Activated CD4-positive, CD25-positive, alpha-beta regulatory T cell treated with anti-CD3 and anti-CD28 coated beads, Interleukin-2, amount 50 U/mL, for 72 hours (primary cell): ENCODE measurements around the gene SPR.

Source experiments
- DNase-seq: peaks from one replicate; pipeline ENCODE4 v3.0.0; 2021

Gene SPR

DNA sequence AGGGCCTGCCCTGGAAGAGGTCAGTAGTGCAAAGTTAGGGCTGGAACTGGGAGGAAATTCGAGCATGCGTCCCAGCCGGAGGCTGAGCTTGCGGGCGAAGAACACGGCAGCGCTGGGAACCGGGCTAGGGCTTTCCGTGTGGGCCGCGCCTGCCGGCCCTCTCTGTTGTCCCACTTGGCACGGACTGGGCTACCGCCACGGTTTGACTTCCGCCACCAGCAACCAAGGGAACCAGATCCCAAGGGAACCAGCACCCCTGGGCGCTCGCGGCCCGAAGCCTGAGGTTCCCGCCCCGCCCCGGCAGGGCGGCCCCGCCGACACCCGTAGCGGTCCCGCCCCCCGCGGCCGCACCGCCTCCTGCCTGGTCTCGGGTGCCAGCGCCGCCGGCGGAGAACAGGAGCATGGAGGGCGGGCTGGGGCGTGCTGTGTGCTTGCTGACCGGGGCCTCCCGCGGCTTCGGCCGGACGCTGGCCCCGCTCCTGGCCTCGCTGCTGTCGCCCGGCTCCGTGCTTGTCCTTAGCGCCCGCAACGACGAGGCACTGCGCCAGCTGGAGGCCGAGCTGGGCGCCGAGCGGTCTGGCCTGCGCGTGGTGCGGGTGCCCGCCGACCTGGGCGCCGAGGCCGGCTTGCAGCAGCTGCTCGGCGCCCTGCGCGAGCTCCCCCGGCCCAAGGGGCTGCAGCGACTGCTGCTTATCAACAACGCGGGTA, at the start of gene SPR:
Gene SPR (plus strand): TSS at position 377 of the 708 bp plus-strand sequence. CDS start 25 bp downstream, at position 402.
- DNase-seq, result peak; percentile 68

DNA sequence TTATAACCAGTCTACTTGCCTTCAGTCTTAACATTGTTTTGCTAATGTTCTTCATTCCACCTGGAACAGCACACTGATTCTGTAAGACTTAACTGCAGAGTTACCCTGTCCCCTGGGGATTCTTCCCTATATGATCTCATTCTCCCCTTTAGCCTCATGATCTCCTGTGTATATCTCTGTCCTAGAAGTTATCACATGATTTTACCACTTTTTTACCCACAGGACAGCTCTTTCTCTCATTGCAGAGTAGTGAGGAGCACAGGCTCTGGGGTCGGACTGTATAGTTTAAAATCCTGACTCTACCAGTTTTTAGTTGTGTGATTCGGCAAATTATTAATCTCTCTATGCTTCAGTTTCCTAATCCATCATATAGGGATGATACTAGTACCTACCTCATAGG, 47.1 kb upstream of the SPR start:
- no peak for DNase-seq

DNA sequence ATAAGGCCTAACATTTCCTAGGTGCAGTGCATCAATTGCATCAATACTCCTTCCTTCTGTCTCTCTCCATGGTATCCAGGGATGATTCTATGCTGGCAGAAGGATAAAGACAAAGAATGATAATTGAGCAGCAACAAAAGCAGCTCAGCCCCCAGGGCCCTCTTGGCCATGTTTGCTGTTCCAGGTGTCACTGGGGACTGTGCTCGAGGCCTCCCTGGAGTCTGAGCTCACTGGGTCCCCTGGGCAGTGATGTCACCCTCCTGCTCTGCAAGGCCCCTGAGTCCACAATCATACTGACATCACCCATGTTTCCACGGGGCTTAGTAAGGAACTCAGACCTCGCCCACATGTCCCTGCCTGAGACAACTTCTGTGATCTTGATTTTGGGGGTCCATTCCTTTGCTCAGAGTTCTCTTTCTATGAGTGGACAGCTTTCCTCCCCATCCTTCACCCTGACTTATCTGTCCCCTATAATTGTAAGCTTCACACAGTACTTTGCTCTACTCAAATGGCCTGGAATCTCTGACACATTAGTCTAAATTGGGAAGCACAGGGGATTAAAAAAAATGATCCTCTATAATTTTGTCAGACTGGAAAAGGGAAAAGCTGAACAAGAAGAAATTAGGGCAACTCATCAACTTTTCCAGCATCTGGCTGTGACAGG, 45.6 kb upstream of the SPR start:
- DNase-seq, result no peak

DNA sequence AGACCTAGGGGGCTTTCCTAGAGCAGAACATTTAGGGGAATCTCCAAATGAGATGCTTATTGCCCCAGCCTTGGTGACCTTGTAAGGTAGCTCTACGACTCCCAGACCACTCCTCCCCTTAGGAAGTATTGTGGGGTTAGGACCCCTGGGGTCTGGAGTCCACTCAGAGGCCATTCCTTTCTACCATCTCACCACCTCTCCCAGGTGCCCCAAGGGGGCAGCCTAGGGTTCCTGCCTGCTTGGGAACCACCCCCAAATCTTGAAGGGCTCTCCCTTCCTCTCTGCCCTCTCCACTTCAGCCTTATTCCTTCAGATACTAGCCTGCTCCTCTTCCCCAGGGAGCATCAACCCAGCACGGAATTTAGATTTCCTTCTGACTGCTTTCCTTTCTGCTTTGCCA, 43.9 kb upstream of the SPR start:
- DNase-seq, result no peak

DNA sequence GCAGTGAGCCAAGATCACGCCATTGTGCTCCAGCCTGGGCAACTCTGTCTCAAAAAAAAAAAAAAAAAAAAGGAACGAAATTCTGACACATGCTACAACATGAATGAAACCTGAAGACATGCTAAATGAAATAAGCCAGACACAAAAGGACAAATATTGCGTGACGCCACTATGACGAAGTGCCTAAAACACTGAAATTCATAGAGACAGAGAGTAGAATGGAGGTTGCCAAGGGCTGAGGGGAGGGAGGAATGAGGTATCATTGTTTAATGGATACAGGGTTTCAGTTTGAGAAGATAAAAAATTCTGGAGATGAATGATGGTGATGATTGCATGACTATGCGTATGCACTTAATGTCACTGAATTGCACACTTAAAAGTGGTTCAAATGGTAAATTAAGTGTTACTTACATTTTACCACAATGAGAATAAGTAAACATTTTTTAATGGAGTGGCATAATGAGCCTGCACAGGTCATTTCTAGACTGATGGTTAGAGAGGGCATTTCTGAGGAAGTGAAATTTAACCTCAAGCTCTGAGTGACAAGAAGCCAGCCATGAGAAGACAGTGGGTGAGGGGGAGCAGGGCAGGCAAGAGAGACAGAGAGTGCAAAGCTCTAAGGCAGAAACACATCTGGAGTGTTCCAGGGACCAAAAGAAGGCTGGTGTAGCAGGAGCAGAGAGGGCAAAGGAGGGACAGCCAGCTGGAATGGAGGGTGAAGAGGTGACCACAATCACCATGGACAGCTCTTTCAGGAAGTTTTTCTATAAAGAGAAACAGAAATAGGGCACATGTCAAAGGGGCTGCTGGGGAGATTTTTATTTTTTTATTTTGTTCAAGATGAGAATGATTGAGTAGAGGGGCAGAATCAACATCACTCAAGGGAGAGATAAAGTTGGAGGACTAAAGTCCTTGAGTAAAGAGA, 40.8 kb upstream of the SPR start:
- DNase-seq, result no peak

DNA sequence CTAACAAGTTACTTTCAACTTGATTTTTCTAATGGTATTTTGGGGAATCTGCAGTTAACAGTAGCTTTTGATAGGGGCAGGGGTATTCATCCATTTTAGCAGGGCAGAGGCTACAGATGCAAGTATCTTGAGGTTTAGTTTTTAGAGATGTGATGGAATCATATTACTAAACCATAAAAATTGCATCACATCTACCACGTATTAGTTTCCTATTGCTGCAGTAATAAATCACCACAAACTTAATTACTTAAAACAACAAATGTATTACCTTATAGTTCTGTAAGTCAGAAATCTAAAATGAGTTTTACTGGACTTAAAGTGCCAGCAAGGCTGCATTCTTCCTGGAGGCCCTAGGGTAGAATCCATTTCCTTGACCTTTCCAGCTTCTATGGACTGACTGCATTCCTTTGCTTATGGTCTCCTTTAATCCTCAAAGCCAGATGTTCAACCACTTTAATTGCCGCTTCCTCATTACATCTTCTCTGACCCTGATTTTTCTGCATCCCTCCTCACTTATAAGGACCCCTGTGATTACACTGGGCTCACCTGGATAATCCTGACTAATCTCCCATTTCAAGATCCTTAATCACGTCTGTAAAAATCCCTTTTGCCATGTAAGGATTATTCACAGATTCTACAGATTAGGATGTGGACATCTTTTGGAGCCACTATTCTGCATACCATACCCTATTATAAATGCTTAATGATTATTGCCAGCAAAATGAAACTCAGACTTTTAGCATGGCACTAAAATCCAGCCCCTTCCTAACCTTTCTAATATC, 39.5 kb upstream of the SPR start:
- no peak for DNase-seq

DNA sequence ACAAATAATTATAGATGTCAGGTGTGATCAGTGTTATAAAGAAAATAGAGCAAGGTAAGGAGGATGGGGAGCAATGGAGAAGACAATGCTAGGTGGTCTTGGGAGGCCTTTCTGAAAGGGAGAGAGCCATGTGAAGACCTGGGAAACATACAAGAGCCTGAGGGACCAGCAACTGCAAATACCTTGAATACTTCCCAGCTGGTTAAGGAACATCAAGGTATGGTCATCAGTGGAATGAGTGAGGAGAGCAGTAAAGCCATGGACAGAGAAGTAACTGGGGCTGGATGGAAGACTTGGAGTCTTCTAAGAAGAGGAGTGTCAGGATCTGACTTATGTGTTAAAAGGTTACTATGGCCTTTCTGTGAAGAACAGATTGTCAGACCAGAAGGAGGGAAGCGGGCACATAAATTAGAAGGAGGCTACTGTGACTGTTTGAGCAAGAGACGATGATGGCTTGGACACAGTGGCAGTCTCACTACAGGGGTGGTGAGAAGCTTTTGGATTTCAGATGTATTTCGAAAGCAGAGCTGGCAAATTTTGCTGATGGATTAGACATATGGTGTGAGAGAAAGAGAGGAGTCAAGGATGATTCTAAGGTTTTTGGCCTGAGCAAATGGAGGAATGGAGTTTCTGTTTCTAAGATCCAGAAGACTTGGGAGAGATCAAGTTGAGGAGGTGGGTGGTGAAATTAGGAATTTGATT, 38.6 kb upstream of the SPR start:
- no peak for DNase-seq

DNA sequence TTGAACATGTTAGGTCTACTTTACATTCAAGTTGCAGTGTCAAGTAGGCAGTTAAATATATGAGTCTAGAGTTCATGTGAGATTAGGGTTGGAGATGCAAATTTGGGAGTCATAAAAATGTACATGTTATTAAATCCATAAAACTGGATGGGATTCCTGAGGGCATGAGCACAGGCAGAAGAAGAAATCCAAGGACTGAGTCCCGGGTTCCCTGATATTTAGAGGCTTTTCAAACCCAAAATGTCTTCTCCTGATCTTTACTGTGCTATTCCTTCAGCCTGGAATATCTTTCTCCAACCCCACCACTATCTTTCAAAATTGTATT, 38.1 kb upstream of the SPR start:
- DNase-seq, result no peak

DNA sequence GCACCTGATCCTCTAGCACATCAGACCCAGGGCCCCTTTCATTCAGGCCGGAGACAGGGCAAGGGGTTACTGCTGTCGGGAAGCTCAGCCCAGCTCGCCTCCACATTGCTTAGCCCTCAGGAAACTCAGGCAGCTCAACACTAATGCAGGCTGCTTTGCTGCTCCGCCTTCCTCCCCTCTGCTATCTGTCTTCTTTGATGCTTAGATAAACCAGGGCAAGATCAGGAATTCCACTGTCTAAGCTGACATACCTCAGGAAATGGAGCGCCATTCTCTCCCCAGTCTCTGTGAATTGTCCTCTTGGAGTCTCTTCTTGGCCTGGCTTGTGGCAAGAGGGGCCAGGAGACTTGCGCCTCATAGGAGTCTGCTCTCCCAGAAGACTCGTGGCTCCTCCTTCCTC, 35.9 kb upstream of the SPR start:
- no peak for DNase-seq

DNA sequence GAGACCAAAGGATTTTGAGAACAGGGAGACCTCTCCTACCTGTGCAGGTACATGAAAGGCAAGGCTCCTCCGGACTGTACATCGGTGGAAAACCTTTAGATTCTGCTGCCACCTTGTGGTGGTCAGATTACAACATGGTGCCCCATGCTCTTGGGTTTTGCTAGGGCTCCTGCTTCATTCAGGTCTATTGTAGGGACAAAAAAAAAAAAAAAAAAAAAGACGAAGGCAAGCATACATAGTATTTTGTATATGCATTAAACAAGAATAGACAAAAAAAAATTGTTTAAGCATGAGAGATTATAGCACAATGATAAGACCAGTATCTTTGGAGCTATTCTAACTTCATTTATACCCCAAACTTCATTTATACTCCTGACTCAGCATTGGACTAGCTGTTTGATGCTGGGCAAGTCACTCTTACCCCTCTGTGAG, 27.4 kb upstream of the SPR start:
- DNase-seq, result peak; percentile 48

DNA sequence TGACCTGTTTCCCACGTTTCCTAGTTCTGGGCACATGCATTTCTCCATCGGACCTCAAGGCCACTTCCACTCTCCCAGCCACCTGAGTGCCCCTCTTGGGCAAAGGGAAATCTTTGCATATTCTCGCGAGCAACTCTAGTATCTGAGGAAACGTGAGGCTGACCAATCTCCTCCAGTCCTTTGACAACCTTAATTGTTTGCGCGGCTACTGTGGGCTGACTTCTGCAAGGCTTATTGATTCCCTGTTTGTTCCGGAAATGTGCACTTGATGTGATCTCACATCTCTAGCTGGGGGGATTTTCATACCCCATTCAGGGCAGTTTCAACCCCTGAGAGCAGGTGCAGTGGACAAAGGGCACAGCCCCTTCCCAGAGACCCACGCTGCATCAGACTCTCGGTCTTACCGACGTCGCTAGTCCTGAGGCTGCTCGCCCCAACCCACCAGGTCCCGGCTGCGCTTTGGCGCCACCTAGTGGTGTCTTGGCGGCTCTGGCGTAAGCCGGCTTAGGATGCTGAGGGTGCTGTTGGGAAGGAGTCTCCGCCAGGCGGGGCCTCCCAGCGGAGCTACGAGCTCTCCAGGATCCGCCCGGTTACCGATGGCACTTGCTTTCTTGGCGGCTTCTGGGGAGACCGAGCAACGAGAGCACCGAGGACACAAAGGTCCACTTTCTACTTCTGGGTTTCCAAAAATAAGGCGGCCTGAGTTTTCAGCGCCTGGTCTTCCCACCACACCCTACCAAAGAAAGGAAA, 24.8 kb upstream of the SPR start:
- peak; percentile 89 for DNase-seq

DNA sequence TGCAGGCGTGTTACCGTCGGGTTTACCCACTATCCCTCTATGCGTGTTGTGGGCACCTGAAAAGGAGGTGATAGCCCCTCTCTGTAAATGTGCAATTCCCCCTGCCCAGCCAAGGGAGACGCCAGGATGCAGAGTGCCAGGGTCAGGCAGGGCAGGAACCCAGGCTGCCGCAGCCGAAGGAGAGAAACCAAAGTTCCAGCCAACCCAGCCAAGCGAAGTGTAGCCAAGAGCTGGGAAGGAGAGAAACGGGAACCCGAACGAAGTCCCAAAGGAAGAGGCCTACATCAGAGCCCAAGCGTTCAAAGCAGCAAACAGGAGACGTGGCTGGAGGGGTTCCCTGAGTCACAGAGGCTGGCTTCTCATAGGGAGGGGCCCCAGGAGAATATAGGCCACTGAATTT, 24.2 kb upstream of the SPR start:
- DNase-seq, result no peak

DNA sequence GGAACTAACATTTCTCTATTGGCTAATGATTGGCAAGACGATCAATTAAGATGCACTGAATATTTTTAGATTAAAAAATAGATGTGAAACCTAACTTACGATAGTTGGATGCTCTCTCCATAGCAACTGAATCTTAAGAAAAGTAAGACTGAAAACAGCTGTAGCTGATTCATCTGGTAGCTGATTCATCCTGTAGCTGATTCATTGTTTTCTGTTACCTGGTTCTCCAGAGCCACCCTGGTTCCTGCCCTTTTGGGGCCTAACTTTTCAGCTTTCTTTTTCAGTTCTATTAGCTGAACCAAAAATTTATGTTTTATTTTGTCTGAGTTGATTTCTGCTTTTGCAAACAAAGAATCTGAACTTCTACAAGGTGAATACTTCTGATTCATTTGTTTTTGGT, 22.7 kb upstream of the SPR start:
- DNase-seq, result no peak

DNA sequence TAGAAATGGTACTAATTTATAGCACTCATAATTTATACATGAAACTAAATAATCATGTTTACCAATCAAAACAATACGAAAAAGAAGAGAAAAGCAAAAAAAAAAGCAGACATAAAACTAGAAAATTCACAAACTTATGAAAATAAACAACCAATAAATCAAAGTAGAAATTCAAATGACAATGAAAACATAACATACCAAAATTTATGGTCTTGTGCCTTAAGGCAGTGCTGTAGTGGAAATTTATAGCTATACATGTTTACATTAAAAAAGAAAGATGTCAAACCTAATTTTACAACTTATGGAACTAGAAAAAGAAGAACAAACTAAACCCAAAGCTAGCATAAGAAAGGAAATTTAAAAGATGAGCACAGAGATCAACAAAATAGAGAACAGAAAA, 16.1 kb upstream of the SPR start:
- no peak for DNase-seq

DNA sequence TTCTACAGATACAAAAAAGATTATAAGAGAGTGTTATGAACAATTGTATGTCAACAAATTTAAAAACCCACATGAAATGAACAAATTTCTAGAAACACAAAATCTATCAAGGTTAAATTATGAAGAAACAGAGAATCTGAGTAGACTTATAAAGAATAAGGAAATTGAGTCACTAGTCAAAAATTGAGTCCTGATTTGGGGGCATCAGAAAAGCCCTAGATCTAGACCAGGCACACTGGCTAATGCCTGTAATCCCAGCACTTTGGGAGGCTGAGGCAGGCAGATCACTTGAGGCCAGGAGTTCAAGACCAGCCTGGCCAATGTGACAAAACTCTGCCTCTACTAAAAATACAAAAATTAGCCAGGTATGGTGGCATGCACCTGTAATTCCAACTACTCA, 15.3 kb upstream of the SPR start:
- no peak for DNase-seq

DNA sequence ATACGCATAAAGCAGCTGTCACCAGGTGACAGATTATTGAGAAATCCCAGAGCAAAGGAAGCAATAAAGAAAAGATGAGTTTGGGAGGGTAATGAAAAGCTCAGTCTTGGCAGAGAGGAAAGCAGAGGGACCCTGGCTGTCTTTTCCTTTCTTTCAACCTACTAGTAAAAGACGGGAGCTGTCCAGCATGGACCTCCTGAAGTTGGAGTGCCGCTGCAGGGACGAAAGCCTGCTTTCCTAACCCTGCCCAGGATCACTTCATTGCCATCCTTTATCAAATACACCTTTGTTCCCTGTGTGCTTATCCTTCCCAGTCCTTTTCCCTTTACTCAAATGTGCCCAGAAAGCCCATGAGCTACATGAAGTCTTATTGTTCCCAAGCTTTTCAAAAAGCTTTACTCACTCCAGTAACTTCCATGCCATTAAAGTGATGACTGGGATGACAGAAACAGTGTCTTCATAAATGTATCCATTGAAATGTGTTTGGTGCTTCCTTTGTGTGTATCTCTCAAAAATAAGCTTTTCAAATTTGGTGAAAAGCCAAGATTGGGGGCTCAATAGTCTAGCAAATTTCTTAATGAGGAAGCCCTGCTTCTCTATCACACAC, 3.7 kb upstream of the SPR start:
- no peak for DNase-seq

DNA sequence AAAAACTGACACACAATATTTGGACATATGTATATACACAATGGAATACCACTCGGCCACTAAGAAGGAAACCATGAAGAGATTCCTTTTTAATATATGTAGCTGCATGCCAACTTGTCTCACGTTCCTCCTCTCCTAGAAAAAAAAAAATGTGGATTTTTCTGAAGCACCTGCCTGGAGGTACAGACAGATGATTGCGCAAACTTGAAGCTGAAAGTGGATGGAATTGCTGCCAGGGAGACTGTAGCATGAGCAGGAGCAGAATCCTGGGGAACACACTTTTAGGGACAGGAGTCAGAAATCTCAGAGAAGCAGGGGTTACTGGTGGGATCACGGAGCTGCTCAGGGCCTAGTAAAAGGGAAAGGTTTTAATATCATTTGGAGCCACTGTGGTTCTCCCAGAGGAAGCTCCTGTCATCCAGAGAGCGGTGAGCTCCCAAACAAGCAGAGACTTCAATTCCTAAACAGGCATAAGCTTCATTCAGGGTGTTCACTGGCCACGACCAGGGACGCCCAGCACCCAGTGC, 640 bp upstream of the SPR start:
- DNase-seq, result no peak

DNA sequence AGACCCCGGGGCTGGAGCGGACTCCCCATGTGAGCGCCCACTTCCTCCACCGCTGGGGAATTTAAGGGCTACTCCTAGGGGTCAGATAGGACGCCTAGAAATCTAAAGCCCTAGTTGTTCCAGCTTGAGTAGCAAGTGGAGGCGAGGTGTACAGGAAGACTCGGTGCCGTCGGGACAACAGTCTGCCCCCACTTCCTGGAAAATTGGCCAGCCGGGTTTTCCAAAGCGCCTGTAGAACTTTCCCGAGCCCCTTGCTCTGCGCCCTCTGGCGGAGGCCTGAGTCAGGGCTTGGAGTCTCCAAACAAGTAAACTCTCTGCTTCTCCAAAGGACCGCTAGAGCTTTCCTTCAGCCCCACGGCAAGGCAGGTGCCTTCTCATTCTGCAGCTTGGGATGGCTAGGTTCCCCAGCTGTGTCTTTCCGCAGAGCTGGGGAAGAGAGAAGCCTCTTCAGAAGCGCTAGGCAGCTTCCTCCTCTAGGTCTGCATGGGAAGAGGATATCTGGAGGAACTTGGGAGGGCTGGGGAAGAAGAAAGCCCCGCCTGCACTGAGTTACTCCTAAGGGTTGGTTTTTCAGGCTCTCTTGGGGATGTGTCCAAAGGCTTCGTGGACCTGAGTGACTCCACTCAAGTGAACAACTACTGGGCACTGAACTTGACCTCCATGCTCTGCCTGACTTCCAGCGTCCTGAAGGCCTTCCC, 681 bp downstream of the SPR start:
- DNase-seq, result peak; percentile 52

DNA sequence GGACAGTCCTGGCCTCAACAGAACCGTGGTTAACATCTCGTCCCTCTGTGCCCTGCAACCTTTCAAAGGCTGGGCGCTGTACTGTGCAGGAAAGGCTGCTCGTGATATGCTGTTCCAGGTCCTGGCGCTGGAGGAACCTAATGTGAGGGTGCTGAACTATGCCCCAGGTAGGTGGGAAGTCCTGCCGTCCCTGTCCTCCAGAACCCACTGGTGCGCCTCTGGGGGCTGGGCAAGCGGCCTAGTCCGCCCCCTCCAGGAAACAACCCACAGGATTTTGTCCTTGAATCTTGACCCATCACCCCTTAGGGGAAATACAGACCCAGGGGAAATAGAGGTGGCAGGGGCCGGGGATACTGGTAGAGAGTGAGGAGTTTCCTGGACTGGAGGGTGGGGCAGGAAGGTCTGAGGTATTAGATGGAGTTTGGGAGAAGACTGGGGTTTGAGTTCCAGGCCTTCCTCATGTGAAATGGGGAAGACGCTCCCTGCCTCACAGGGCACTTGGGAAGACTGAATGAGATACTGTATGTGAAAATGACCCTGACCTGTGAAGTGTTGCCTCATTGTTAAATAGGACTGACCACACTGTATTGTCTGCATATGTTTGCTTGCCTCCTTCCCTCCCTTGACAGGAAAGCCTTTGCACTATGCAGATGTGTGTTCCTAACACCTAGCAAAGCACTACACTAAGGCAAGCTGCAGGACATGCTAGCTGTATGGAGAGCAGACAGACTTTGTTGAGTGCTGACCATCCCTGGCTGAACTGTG, 1.4 kb downstream of the SPR start:
- no peak for DNase-seq

DNA sequence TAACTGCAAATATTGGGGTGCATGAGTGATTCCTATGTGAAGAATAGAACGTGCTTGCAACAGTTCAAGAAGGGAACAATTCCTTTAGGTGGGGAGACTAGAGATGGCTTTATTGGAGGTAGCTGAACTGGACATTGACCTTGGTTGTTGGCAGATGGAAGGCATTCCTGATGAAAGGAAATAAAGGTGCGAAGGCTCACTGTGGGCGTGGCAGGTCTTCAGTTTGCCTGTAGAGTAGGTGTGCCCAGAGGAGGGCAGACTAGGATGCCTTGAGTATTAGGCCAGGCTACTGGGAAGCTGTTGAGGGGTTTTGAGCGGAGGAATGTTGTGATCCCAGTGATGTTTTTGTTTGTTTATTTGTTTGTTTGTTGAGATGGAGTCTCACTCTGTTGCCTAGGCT, 2.8 kb downstream of the SPR start:
- no peak for DNase-seq
